Stomach (tissue), 9 donors: ENCODE results near the gene STRN. TPM values are rescaled to one million over a fixed set of nuclear protein-coding genes. Genes with fewer than 3 reads are reported as not detected.
A peak's percentile ranks its signal among the peaks of the same experiment; 100 is the strongest.
"Not testable (repeated sequence)": the region's sequence is repeated elsewhere in the genome, so short reads cannot be mapped to it uniquely, and the experiment has no call there.

Source experiments
- DNase-seq, 2 donors: peaks; one replicate each; pipeline versions ENCODE4 v3.0.0 to v3.0.0-alpha.2; 2013 to 2019
- H3K27ac ChIP-seq, 5 donors: fragments of 200-600 bp in 4 of 5; sonication (generic) in 4 of 5; one replicate each; pipeline ENCODE4 v1.5.1; 2013 to 2019; ENCODE audit warnings: mild to moderate bottlenecking in 1 of 5, moderate library complexity in 1 of 5
- H3K27me3 ChIP-seq, 3 donors: fragments of 200-600 bp; sonication (generic); one replicate each; pipeline ENCODE4 v1.5.1; 2017 to 2019; ENCODE audit warnings: mixed run types in 1 of 3
- H3K36me3 ChIP-seq, 4 donors: fragments of 200-600 bp; sonication (generic); 1 replicate in 3 of 4; 2 replicates in 1 of 4; pipeline ENCODE4 v1.5.1; 2016 to 2019
- H3K4me1 ChIP-seq, 4 donors: fragments of 200-600 bp; sonication (generic); one replicate each; pipeline ENCODE4 v1.5.1; 2016 to 2019
- H3K4me3 ChIP-seq, 4 donors: fragments of 200-600 bp; sonication (generic) in 3 of 4; one replicate each; pipeline ENCODE4 v1.5.1; 2016 to 2019; ENCODE audit warnings: mild to moderate bottlenecking in 1 of 4
- H3K9me3 ChIP-seq, 4 donors: fragments of 200-600 bp; sonication (generic); one replicate each; pipeline ENCODE4 v1.5.1; 2016 to 2019
- CTCF ChIP-seq, 7 experiments: fragments of 450-650 bp in 4 of 7; fragments of 200-600 bp in 3 of 7; sonication (generic) in 3 of 7; IDR thresholded peaks; one replicate each; pipeline ENCODE4 v1.5.1; 2016 to 2019; ENCODE audit warnings: antibody characterized with exemption in 7 of 7, control low read depth in 2 of 7, mild to moderate bottlenecking in 1 of 7
- EP300 ChIP-seq: sonication (generic); formaldehyde crosslinking; IDR thresholded peaks from one replicate; pipeline ENCODE4 v1.6.1; 2017; ENCODE audit warnings: antibody characterized with exemption
- POLR2A ChIP-seq, 4 donors: fragments of 450-650 bp; IDR thresholded peaks; one replicate each; pipeline ENCODE4 v1.6.1; 2016; ENCODE audit warnings: antibody characterized with exemption in 4 of 4, control low read depth in 2 of 4, mild to moderate bottlenecking in 1 of 4, moderate library complexity in 1 of 4
- POLR2AphosphoS5 ChIP-seq, 3 donors: sonication (generic); formaldehyde crosslinking; IDR thresholded peaks; one replicate each; pipeline ENCODE4 v1.6.1; 2016; ENCODE audit warnings: antibody characterized with exemption in 3 of 3
- WGBS, 5 donors: extraction: QIAGEN DNeasy Blood & Tissue Kit in 3 of 5; methylation state at CpG; one replicate each; pipeline versions ENCODE4 v1.1.5 to v1.1.7; 2013 to 2018; 5-methylcytosine and 5-hydroxymethylcytosine counted together
- intact Hi-C: fragments of 100-400 bp; cut with DNase I; formaldehyde crosslinking; loops from one replicate; pipeline ENCODE4 v1.15.1; 2023; ENCODE audit warnings: low total_unique reads
- polyA plus RNA-seq, 3 donors: library from polyadenylated mRNA; stranded (reverse); fragments of 200-250 nt; gene quantifications; one replicate each; pipeline ENCODE4 v1.2.3, GENCODE V29; 2013
- total RNA-seq, 5 donors: library from RNA; depleted of rRNA; stranded (reverse); fragments of >200 nt; gene quantifications; one replicate each; pipeline versions ENCODE4 v1.1.0 to v1.2.3, GENCODE V29; 2014 to 2016
- donor health status: healthy with polysubstance abuse.
- donor health status: Bipolar disorder and iron deficiency.
- donor health status: healthy.

The STRN gene
- total and polyA plus RNA-seq, 8 donors = 3.5 to 34.9 (median 10.7) TPM

GRCh38 chr2:36941867-36942266 is 24.5 kb downstream of the STRN start:
- H3K27ac ChIP-seq = no peak overlapping the region
- TF ChIP-seq POLR2A (IDR thresholded peaks at IDR 0.05) = no peak
- no peak for TF ChIP-seq CTCF (IDR thresholded peaks at IDR 0.05)
- TF ChIP-seq EP300 = no peak
- TF ChIP-seq POLR2AphosphoS5 (IDR thresholded peaks at IDR 0.05) = no peak
- no peaks in the 10 kb centered on the region for H3K4me1 ChIP-seq
- no peaks in the 10 kb centered on the region for H3K9me3 ChIP-seq
- H3K36me3 ChIP-seq = peaks cover 0 to 5% (median 2%) of the 10 kb centered on the region in 4 donors
- H3K4me3 ChIP-seq = no peak overlapping the region
- intact Hi-C loops = no loop called here
- no peaks in the 10 kb centered on the region for H3K27me3 ChIP-seq
- DNase-seq = no peak
- WGBS, 5 donors = 94 to 96% (median 95%) methylated on average over 4 of the region's 4 CpGs

GRCh38 chr2:36936526-36936925 is 29.8 kb downstream of the STRN start:
- H3K9me3 ChIP-seq, H3K4me1 ChIP-seq, H3K4me3 ChIP-seq, H3K36me3 ChIP-seq, intact Hi-C loops, DNase-seq, H3K27me3 ChIP-seq, H3K27ac ChIP-seq: not testable (repeated sequence)

- H3K36me3 ChIP-seq, DNase-seq, intact Hi-C loops, H3K27me3 ChIP-seq, H3K4me3 ChIP-seq, H3K9me3 ChIP-seq: not testable (repeated sequence)
- H3K4me1 ChIP-seq = peaks cover 4 to 20% (median 16%) of the 10 kb centered on the region in 4 donors
- WGBS, 5 donors = 92 to 96% (median 95%) methylated on average over 6 of the region's 6 CpGs
- peak overlapping the region in 2 of 5 donors; percentile 11 to 66 for H3K27ac ChIP-seq
These were observed 34.6 kb downstream of the STRN start for GRCh38 chr2:36931688-36932087.

- WGBS, 5 donors = 43 to 66% (median 52%) methylated on average over 7 of the region's 7 CpGs
These were observed 35.4 kb downstream of the STRN start for GRCh38 chr2:36930787-36931410.

GRCh38 chr2:36926175-36927132 is 39.9 kb downstream of the STRN start:
- intact Hi-C loops, H3K9me3 ChIP-seq, H3K4me3 ChIP-seq, DNase-seq, H3K27me3 ChIP-seq, H3K36me3 ChIP-seq: not testable (repeated sequence)
- peaks cover 4 to 28% (median 18%) of the 10 kb centered on the region in 4 donors for H3K4me1 ChIP-seq
- H3K27ac ChIP-seq = peak overlapping the region in 1 of 5 donors; percentile 46
- 45 to 63% (median 51%) methylated on average over 5 of the region's 5 CpGs for WGBS, 5 donors

More at GRCh38 chr2:36930787-36931410, 35.4 kb downstream of the STRN start:
- H3K9me3 ChIP-seq, intact Hi-C loops, H3K27me3 ChIP-seq, H3K36me3 ChIP-seq, H3K4me3 ChIP-seq: not testable (repeated sequence)
- Histone ChIP-seq H3K27ac (peak overlapping the region; percentile 3 to 66 (median 56)), H3K4me1 (peaks cover 4 to 28% (median 20%) of the 10 kb centered on the region in 4 donors)
- peak in 1 of 2 donors; percentile 9 for DNase-seq

- H3K27ac ChIP-seq, H3K36me3 ChIP-seq, H3K27me3 ChIP-seq, DNase-seq, H3K4me3 ChIP-seq, intact Hi-C loops, H3K9me3 ChIP-seq: not testable (repeated sequence)
- peaks cover 4 to 35% (median 18%) of the 10 kb centered on the region in 4 donors for H3K4me1 ChIP-seq
- 96 to 99% (median 97%) methylated on average over 10 of the region's 10 CpGs for WGBS, 5 donors
These were observed 43.7 kb downstream of the STRN start for GRCh38 chr2:36922629-36923028.

GRCh38 chr2:36921984-36922383 is 44.4 kb downstream of the STRN start:
- intact Hi-C loops = no loop called here
- no peak overlapping the region for H3K4me3 ChIP-seq
- H3K27ac ChIP-seq = no peak overlapping the region
- peaks cover under 1 to 33% (median 18%) of the 10 kb centered on the region in 4 donors for H3K4me1 ChIP-seq
- H3K27me3 ChIP-seq = no peaks in the 10 kb centered on the region
- no peaks in the 10 kb centered on the region for H3K9me3 ChIP-seq
- TF ChIP-seq CTCF (IDR thresholded peaks at IDR 0.05) = no peak
- no peak for TF ChIP-seq POLR2AphosphoS5 (IDR thresholded peaks at IDR 0.05)
- no peak for TF ChIP-seq EP300
- no peak for TF ChIP-seq POLR2A (IDR thresholded peaks at IDR 0.05)
- H3K36me3 ChIP-seq = peaks cover 0 to 6% (median 2%) of the 10 kb centered on the region in 4 donors
- 66 to 77% (median 70%) methylated on average over 3 of the region's 3 CpGs for WGBS, 5 donors
- no peak for DNase-seq
